Fibroblast of skin of right quadriceps (primary cell): ENCODE data around the gene C19orf53.
"Not testable (repeated sequence)": the region's sequence is repeated elsewhere in the genome, so short reads cannot be mapped to it uniquely, and the experiment has no call there.

Experiments used
- DNase-seq: peaks from one replicate; pipeline ENCODE4 v3.0.0-alpha.2; 2013

C19orf53 gene

GRCh38 chr19:13774217-13775191, at the start of gene C19orf53:
TSS of gene C19orf53 (plus strand) at chr19:13774456. CDS start at chr19:13774478, 22 bp downstream.
- peak; percentile 89 for DNase-seq

GRCh38 chr19:13726323-13726722, 47.9 kb upstream of the C19orf53 start:
- no peak for DNase-seq

GRCh38 chr19:13727798-13728197, 46.5 kb upstream of the C19orf53 start:
- DNase-seq = peak; percentile 75

- peak; percentile 46 for DNase-seq
Observed at GRCh38 chr19:13729859-13730258, 44.4 kb upstream of the C19orf53 start.

GRCh38 chr19:13731147-13731964, 42.9 kb upstream of the C19orf53 start:
- peak; percentile 99 for DNase-seq

- DNase-seq = no peak
Observed at GRCh38 chr19:13732337-13732736, 41.9 kb upstream of the C19orf53 start.

- no peak for DNase-seq
Observed at GRCh38 chr19:13734751-13735150, 39.5 kb upstream of the C19orf53 start.

GRCh38 chr19:13738073-13738472, 36.2 kb upstream of the C19orf53 start:
- no peak for DNase-seq

GRCh38 chr19:13741893-13742292, 32.4 kb upstream of the C19orf53 start:
- no peak for DNase-seq

- DNase-seq = no peak
Observed at GRCh38 chr19:13742756-13743155, 31.5 kb upstream of the C19orf53 start.

- no peak for DNase-seq
Observed at GRCh38 chr19:13744174-13744573, 30.1 kb upstream of the C19orf53 start.

- no peak for DNase-seq
Observed at GRCh38 chr19:13747098-13747453, 27.2 kb upstream of the C19orf53 start.

- peak; percentile 18 for DNase-seq
Observed at GRCh38 chr19:13748169-13748828, 26.0 kb upstream of the C19orf53 start.

- no peak for DNase-seq
Observed at GRCh38 chr19:13751436-13751835, 22.8 kb upstream of the C19orf53 start.

- DNase-seq = not testable (repeated sequence)
Observed at GRCh38 chr19:13753622-13754021, 20.6 kb upstream of the C19orf53 start.

GRCh38 chr19:13756210-13756609, 18.0 kb upstream of the C19orf53 start:
- DNase-seq = no peak

- DNase-seq = no peak
Observed at GRCh38 chr19:13757805-13758772, 16.2 kb upstream of the C19orf53 start.

- DNase-seq = no peak
Observed at GRCh38 chr19:13758795-13759194, 15.5 kb upstream of the C19orf53 start.

- DNase-seq = no peak
Observed at GRCh38 chr19:13761423-13761822, 12.8 kb upstream of the C19orf53 start.

- DNase-seq = no peak
Observed at GRCh38 chr19:13762635-13763235, 11.5 kb upstream of the C19orf53 start.

- DNase-seq = no peak
Observed at GRCh38 chr19:13763265-13763664, 11.0 kb upstream of the C19orf53 start.
